Measurements from ENCODE around the gene HDAC4. TPM values are rescaled to one million over a fixed set of nuclear protein-coding genes. Genes with fewer than 3 reads are reported as not detected.

Gene HDAC4
- total and polyA plus RNA-seq, 2 donors (not counting 1 experiment from before 2014, with no cell fraction given), result 13.5 to 46.0 TPM

DNA sequence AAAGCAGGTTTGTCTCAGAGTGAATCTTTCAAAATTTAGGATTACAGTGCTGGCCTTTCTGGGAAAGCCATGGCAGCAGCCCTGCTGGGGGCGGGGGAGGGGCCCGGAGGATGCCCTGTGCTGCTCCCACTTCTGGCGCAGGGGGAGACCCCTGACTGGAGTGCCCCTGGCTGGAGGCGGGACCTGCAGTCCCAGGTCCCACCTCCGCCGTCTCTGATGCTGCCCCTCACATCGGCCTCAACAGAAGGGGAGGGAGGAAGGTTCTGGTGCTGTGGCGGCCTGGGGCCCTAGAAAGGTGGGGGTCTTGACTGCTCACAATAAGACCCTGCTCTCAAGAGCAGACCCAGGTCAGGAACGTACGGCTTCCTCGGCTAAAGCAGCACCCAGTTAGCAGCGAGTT lies 336.6 kb downstream of the HDAC4 start:
- Histone ChIP-seq H3K9me3 (ENCODE audit: control extremely low read depth in 1 of 3, control insufficient read depth in 2 of 3, insufficient read depth in 1 of 3, low read length in 2 of 3) (no peaks in the 10 kb centered on the region), H3K36me3 (replicated peaks in 1 of 2; ENCODE audit: control extremely low read depth in 1 of 2, control insufficient read depth in 1 of 2, extremely low read depth in 1 of 2, insufficient read depth in 2 of 2, low read length in 1 of 2) (peaks cover 0 to 7% of the 10 kb centered on the region in 2 experiments), H3K4me1 (ENCODE audit: control insufficient read depth in 2 of 2, insufficient read depth in 2 of 2, low read length in 2 of 2) (no peaks in the 10 kb centered on the region), H3K4me2 (replicated peaks; ENCODE audit: low read depth, low read length, poor library complexity, severe bottlenecking) (no peak overlapping the region), H3K27me3 (replicated peaks in 1 of 4; ENCODE audit: control extremely low read depth in 1 of 4, control insufficient read depth in 3 of 4, insufficient read depth in 4 of 4, low read length in 3 of 4) (no peaks in the 10 kb centered on the region), H3K4me3 (ENCODE audit: control extremely low read depth in 1 of 5, extremely low read depth in 1 of 5, insufficient read depth in 1 of 5, low read depth in 2 of 5, low read length in 4 of 5) (no peak overlapping the region), H3K79me2 (ENCODE audit: control insufficient read depth, insufficient read depth, low read length) (no peaks in the 10 kb centered on the region), H2AFZ (ENCODE audit: insufficient read depth, low read depth, low read length, poor library complexity, severe bottlenecking) (no peak overlapping the region), H3K27ac (ENCODE audit: low read length in 2 of 2) (no peak overlapping the region), H3K9ac (ENCODE audit: low read length) (no peak overlapping the region), H4K20me1 (ENCODE audit: control insufficient read depth, insufficient read depth, low read length, poor library complexity, severe bottlenecking) (no peaks in the 10 kb centered on the region)
- intact Hi-C loops (cut with micrococcal nuclease), result no loop called here
- Mint-ChIP-seq H3K9me3 (ENCODE audit: insufficient read depth) (no peaks in the 10 kb centered on the region), H3K4me1 (no peaks in the 10 kb centered on the region), H3K27ac (no peak overlapping the region), H3K4me3 (no peak overlapping the region), H3K27me3 (no peaks in the 10 kb centered on the region)
- no peak for ATAC-seq (ENCODE audit: low read depth)
- no peak for DNase-seq
- no peak for TF ChIP-seq EZH2 (IDR thresholded peaks at IDR 0.05; ENCODE audit: borderline replicate concordance, insufficient read depth, low read depth, low read length, poor library complexity, severe bottlenecking)
- TF ChIP-seq, protein P1, sequence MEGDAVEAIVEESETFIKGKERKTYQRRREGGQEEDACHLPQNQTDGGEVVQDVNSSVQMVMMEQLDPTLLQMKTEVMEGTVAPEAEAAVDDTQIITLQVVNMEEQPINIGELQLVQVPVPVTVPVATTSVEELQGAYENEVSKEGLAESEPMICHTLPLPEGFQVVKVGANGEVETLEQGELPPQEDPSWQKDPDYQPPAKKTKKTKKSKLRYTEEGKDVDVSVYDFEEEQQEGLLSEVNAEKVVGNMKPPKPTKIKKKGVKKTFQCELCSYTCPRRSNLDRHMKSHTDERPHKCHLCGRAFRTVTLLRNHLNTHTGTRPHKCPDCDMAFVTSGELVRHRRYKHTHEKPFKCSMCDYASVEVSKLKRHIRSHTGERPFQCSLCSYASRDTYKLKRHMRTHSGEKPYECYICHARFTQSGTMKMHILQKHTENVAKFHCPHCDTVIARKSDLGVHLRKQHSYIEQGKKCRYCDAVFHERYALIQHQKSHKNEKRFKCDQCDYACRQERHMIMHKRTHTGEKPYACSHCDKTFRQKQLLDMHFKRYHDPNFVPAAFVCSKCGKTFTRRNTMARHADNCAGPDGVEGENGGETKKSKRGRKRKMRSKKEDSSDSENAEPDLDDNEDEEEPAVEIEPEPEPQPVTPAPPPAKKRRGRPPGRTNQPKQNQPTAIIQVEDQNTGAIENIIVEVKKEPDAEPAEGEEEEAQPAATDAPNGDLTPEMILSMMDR (IDR thresholded peaks at IDR 0.05), result no peak
- ChIA-PET CTCF (no interaction called here), POLR2A (no interaction called here)
- WGBS (ENCODE audit: insufficient coverage), result 97% methylated on average over 11 of the region's 12 CpGs

DNA sequence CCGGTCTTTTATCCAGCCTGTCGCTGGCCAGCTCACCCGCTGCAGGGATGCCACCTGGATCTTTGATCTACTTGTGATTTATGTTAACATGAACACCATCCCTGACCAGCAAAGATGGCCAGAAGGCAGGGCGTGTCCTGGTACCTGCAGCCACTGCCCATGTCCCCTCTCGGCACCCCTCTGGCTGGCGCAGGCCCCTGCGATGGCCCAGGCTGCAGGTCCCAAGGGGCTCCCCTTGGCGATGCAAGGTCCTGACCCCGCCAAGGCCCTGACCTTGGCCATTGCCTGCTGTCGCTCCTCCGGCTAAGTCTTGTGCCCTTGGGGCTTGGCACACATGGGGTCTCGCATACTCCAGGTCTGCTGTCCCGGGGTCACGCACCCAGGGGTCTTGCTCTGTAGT lies 338.1 kb downstream of the HDAC4 start:
- H3K4me1 Mint-ChIP-seq, result no peaks in the 10 kb centered on the region
- Histone ChIP-seq H3K4me3 (ENCODE audit: control extremely low read depth in 1 of 5, extremely low read depth in 1 of 5, insufficient read depth in 1 of 5, low read depth in 2 of 5, low read length in 4 of 5) (no peak overlapping the region), H4K20me1 (ENCODE audit: control insufficient read depth, insufficient read depth, low read length, poor library complexity, severe bottlenecking) (no peaks in the 10 kb centered on the region), H3K9ac (ENCODE audit: low read length) (no peak overlapping the region), H3K79me2 (ENCODE audit: control insufficient read depth, insufficient read depth, low read length) (no peaks in the 10 kb centered on the region), H3K27me3 (replicated peaks in 1 of 4; ENCODE audit: control extremely low read depth in 1 of 4, control insufficient read depth in 3 of 4, insufficient read depth in 4 of 4, low read length in 3 of 4) (no peaks in the 10 kb centered on the region), H3K9me3 (ENCODE audit: control extremely low read depth in 1 of 3, control insufficient read depth in 2 of 3, insufficient read depth in 1 of 3, low read length in 2 of 3) (peaks cover 0 to 4% (median 0%) of the 10 kb centered on the region in 3 donors), H3K4me1 (ENCODE audit: control insufficient read depth in 2 of 2, insufficient read depth in 2 of 2, low read length in 2 of 2) (no peaks in the 10 kb centered on the region), H3K27ac (ENCODE audit: low read length in 2 of 2) (no peak overlapping the region), H2AFZ (ENCODE audit: insufficient read depth, low read depth, low read length, poor library complexity, severe bottlenecking) (no peak overlapping the region), H3K36me3 (replicated peaks in 1 of 2; ENCODE audit: control extremely low read depth in 1 of 2, control insufficient read depth in 1 of 2, extremely low read depth in 1 of 2, insufficient read depth in 2 of 2, low read length in 1 of 2) (peaks cover 0 to 4% of the 10 kb centered on the region in 2 experiments), H3K4me2 (replicated peaks; ENCODE audit: low read depth, low read length, poor library complexity, severe bottlenecking) (no peak overlapping the region)
- no peak overlapping the region for H3K27ac Mint-ChIP-seq
- 96% methylated on average over 14 of the region's 14 CpGs for WGBS (ENCODE audit: insufficient coverage)
- H3K27me3 Mint-ChIP-seq, result no peaks in the 10 kb centered on the region
- no peak overlapping the region for H3K4me3 Mint-ChIP-seq
- intact Hi-C loops (cut with micrococcal nuclease), result no loop called here
- H3K9me3 Mint-ChIP-seq (ENCODE audit: insufficient read depth), result no peaks in the 10 kb centered on the region
- TF ChIP-seq EZH2 (IDR thresholded peaks at IDR 0.05; ENCODE audit: borderline replicate concordance, insufficient read depth, low read depth, low read length, poor library complexity, severe bottlenecking), result no peak
- TF ChIP-seq, protein P1 (IDR thresholded peaks at IDR 0.05), result no peak
- DNase-seq (no peak), ATAC-seq (ENCODE audit: low read depth) (no peak)
- ChIA-PET CTCF (no interaction called here), POLR2A (no interaction called here)
